Measurements from ENCODE around the gene EDC4. TPM values are rescaled to one million over a fixed set of nuclear protein-coding genes. Genes with fewer than 3 reads are reported as not detected.

EDC4 gene, protein sequence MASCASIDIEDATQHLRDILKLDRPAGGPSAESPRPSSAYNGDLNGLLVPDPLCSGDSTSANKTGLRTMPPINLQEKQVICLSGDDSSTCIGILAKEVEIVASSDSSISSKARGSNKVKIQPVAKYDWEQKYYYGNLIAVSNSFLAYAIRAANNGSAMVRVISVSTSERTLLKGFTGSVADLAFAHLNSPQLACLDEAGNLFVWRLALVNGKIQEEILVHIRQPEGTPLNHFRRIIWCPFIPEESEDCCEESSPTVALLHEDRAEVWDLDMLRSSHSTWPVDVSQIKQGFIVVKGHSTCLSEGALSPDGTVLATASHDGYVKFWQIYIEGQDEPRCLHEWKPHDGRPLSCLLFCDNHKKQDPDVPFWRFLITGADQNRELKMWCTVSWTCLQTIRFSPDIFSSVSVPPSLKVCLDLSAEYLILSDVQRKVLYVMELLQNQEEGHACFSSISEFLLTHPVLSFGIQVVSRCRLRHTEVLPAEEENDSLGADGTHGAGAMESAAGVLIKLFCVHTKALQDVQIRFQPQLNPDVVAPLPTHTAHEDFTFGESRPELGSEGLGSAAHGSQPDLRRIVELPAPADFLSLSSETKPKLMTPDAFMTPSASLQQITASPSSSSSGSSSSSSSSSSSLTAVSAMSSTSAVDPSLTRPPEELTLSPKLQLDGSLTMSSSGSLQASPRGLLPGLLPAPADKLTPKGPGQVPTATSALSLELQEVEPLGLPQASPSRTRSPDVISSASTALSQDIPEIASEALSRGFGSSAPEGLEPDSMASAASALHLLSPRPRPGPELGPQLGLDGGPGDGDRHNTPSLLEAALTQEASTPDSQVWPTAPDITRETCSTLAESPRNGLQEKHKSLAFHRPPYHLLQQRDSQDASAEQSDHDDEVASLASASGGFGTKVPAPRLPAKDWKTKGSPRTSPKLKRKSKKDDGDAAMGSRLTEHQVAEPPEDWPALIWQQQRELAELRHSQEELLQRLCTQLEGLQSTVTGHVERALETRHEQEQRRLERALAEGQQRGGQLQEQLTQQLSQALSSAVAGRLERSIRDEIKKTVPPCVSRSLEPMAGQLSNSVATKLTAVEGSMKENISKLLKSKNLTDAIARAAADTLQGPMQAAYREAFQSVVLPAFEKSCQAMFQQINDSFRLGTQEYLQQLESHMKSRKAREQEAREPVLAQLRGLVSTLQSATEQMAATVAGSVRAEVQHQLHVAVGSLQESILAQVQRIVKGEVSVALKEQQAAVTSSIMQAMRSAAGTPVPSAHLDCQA (N-terminal part only)
- total RNA-seq: 42.2 and 43.0 TPM in 2 replicates

DNA sequence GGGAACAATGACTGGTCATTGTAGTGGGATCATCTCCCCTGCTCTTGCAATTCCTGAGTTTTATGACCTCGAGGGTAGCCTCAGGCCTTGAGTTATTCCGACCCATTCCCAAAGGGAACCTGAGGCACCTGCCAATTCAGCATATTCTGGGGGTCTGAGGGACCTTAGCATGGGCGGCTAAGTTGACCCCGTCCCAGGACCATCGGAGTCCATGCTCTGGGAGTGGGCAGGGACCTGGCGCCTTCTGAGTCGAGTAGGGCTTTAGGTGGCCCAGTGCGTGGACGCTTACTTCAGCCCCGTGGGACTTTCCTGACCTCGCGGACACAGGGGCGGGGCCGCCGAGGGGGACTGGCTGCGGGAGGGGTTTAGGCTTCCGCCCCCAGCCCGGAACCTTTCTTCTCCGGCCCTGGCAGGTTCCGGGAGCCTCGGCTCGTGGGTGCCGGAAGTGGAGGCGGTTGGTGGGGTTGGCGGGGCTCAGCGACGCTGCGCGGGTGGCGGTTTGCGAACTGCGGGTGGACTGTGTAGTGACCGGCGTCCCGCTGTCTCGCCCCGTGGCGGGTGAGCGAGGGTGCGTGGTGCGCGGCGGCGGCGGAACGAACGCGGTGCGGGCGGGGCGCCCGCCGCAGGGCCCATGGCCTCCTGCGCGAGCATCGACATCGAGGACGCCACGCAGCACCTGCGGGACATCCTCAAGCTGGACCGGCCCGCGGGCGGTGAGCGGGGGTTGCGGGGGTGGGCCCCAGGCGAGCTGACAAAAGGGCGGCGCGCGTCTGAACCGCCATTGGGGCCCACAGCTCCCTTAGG is at the start of gene EDC4:
EDC4 (plus strand) TSS at position 422 of the 804 bp plus-strand sequence; CDS start at position 632, 210 bp downstream.

DNA sequence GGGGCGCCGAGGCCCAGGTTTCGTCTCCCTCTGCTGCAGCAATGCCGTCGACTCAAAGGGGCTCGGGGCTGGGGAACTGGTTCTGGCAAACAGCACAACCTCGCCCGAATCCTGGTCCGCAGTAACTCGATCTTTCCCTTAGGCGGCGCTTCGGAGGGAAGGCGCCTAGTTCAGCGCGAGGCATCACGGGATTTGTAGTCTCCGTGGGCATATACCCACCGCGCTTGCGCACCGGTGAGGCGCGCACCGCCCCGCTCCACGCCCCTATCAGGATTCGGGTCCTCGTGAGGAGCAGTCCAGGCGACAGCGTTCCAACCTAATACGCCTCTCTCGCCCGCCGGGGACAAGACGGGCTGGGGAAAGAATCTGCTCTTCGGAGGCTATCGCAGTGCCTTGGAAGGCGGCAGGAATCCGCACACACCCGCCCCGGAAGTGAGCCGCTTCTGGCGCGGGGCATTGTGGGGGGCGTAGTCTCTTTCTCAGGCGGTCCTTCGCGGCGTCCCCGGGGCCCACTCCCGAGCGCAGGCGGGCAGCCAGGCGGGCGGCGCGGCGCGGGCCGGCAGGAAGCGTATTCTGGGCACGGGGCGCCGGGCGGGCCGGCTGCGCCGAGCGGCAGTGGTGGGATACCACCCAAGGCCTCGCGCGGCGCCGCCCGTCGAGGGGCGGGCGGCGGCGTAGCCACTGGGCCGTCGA is 30.9 kb upstream of the EDC4 start, which contains the start of gene THAP11:
THAP11 (plus strand) TSS at position 505 of the 693 bp plus-strand sequence. CDS start 235 bp downstream, outside the sequence.

DNA sequence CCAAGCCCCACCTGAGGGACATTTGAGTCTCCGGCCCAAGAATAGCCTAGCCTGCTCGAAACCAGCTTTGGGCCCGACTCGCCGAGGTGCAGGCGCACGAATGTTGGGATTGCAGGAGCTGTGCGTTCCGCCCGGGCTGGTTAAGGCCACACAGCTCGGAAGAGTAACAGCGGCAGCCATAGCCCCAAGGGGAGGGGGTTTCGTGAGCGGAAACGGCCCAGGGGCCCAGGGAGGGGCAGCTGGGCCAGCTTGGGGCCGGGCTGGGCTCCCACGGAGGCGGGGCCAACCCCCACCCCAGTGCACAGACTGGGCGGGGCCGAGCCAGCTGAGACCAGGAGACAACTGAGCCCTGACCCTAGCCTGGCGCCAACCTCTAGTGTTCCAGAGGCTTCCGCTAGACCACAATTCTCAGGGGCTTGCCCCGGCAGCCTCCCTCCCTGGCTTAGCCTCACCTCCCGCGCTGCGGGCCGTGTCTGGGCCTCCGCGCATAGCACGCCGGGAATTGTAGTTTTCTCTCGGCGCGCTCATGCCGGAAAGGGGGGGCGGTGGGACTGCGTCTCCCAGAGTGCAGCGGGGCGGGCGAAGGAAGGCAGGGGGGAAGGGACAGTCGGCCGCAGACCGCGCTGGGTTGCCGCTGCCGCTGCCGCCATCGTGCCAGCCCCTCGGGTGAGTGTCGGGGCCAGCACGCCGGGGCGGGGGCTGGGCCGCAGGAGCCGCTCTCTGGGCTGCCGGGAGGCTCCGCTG is 26.4 kb upstream of the EDC4 start, which contains the start of gene NUTF2:
NUTF2 (plus strand) TSS at position 614 of the 744 bp plus-strand sequence. CDS start 18,198 bp downstream, outside the sequence.

DNA sequence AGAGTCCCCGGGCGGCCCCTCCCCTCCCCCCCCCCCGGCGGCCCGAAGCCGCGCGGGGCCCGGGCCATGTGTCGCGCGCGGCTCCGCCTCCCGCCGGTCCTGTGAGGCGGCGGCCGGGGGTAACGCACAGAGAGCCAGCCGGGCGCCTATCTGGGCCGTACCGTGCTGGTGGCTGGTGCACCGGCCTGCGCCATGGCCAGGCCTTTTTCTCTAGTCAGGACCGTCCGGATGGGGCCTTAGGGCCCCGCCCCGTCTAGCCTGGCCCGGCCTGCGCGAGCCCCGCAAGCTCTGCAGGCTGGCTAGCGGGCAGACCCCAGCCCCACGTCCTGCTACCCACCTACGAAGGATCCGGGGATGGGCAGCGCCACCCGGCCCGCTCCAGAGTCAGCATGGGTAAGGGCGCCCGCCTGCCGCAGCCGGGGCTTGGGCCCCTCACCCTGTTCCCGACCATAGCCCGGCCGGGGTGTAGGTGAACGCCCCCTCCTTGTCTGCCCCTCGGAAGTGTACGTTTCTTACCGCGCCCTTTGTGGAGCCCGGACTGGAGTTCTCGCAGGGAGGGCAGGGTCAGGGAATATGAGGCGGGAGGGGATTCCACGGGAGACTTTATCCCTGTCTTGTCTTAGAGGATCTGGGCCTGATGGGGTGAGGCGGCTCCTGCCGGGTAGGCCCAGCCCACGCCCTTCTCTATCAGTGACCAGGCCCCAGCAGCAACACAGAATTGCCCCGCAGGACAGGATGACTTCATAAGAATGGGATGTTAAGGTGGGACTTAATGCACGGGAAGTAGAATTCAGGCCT is 25.6 kb upstream of the EDC4 start, which contains the start of gene CENPT:
CENPT (minus strand) TSS at position 630 of the 798 bp plus-strand sequence. CDS start 13,834 bp downstream, outside the sequence.

DNA sequence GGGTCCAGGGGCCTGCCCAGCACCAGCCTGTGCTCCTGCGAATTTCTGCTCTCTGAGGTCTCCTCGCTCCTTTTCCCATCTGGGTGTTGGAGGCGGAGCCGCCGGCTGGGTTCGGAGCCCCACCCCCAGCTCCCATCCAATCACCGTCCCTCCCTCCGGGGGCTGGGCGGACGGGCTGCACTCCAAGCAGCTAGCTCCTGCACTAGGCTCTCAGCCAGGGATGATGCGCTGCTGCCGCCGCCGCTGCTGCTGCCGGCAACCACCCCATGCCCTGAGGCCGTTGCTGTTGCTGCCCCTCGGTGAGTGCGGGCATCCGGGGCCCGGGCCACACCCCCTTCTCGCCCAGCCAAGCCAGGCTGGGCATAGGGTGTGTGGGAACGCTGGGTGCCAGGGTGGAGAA is 11.8 kb downstream of the EDC4 start, which contains the start of gene NRN1L:
NRN1L (plus strand) TSS at position 202 of the 400 bp plus-strand sequence; CDS start at position 221, 19 bp downstream.

DNA sequence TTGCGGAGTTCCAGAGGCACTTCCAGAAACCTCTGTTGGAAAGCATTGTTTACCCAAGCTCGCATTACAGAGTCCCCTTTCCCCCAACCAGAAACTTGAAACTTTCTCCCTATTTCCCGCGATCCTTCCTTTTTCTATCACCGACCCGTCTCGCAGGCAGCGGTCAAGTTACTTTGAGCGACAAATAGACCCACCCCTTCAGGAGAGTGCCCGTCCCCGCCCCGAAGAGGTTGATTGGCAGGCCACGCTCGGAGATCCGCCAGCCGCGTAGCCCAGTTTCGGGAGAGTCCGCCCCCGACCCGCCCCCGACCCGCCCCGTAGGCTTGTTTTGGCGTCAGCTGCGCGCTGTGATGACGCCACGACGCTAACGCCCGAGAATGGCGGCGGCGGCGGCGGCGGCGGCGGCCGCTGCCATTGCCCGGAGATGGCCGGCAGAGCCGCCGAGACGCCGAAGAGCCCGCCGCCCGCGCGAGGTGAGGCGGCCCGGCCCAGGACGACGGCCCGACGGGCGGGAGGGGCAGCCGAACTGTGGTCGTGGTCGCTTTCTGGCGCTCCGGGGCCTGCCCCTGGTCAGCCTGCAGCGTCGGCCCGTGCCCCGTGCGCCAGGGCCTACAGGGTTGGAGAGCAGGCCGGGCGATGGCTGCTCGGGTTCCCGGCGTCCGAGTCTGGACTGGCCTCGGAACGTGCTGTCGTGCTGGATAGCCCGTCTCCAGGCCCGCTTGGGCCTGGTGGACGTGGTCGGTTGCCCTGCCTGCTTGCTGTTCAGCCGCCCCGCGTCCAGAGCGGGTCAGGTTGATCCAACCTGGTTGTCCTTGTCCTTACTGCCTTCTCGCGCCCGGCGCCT is 20.3 kb downstream of the EDC4 start, which contains the start of gene PSKH1:
PSKH1 (plus strand) TSS at position 356 of the 844 bp plus-strand sequence. CDS start 15,496 bp downstream, outside the sequence.

Other genes with a start within 250 kb of the EDC4 start
- gene CARMIL2, start 227.9 kb upstream of the EDC4 start, total RNA-seq: 0.08 and 0.16 TPM in 2 replicates
- gene ACD, start 212.8 kb upstream of the EDC4 start, total RNA-seq: 26.6 and 53.2 TPM in 2 replicates
- gene PARD6A, start 212.1 kb upstream of the EDC4 start, total RNA-seq: 0.19 and 3.1 TPM in 2 replicates
- gene ENKD1, start 206.3 kb upstream of the EDC4 start, total RNA-seq: 13.4 and 14.6 TPM in 2 replicates
- 1.9 and 2.0 TPM in 2 replicates for gene C16orf86, start 206.2 kb upstream of the EDC4 start, total RNA-seq
- 14.8 and 18.4 TPM in 2 replicates for gene GFOD2, start 153.7 kb upstream of the EDC4 start, total RNA-seq
- 3.7 TPM in 2 replicates for gene RANBP10, start 66.5 kb upstream of the EDC4 start, total RNA-seq
- gene TSNAXIP1, start 66.2 kb upstream of the EDC4 start, total RNA-seq: 0.30 TPM in 1 of 2 replicates, not detected in the other
- 28.3 and 57.1 TPM in 2 replicates for gene THAP11, start 30.7 kb upstream of the EDC4 start, total RNA-seq
- 313 and 331 TPM in 2 replicates for gene NUTF2, start 26.1 kb upstream of the EDC4 start, total RNA-seq
- 18.8 and 19.5 TPM in 2 replicates for gene CENPT, start 25.4 kb upstream of the EDC4 start, total RNA-seq
- gene NRN1L, start 11.8 kb downstream of the EDC4 start, total RNA-seq: not detected in 2 replicates
- gene PSKH1, start 20.2 kb downstream of the EDC4 start, total RNA-seq: 6.2 and 7.4 TPM in 2 replicates
- gene CTRL, start 58.8 kb downstream of the EDC4 start, total RNA-seq: 0.23 and 1.4 TPM in 2 replicates
- 28.8 and 33.7 TPM in 2 replicates for gene PSMB10, start 63.8 kb downstream of the EDC4 start, total RNA-seq
- 6.0 and 9.6 TPM in 2 replicates for gene LCAT, start 71.1 kb downstream of the EDC4 start, total RNA-seq
- 40.9 and 54.0 TPM in 2 replicates for gene SLC12A4, start 95.6 kb downstream of the EDC4 start, total RNA-seq
- gene DPEP3, start 107.4 kb downstream of the EDC4 start, total RNA-seq: 0.27 TPM in 1 of 2 replicates, not detected in the other
- gene DPEP2, start 126.4 kb downstream of the EDC4 start, total RNA-seq: not detected in 2 replicates
- not detected in 2 replicates for gene DPEP2NB, start 142.9 kb downstream of the EDC4 start, total RNA-seq
- gene DDX28, start 150.2 kb downstream of the EDC4 start, total RNA-seq: 7.2 and 9.6 TPM in 2 replicates
- 27.6 and 45.1 TPM in 2 replicates for gene DUS2, start 150.2 kb downstream of the EDC4 start, total RNA-seq
- gene NFATC3, start 212.3 kb downstream of the EDC4 start, total RNA-seq: 8.4 and 10.7 TPM in 2 replicates